Heart left ventricle (tissue), 13 donors: ENCODE results near the gene ATP6V1G2.

ENCODE experiments used
- POLR2A ChIP-seq, 2 donors: fragments of 450-650 bp; IDR thresholded peaks; one replicate each; pipeline ENCODE4 v1.6.1; 2017; ENCODE audit warnings: antibody characterized with exemption in 2 of 2, mild to moderate bottlenecking in 2 of 2, moderate library complexity in 2 of 2
- TF ChIP-seq, protein P1 (sequence below), 12 donors: fragments of 200-600 bp; sonication (generic) in 4 of 12; IDR thresholded peaks; one replicate each; pipeline versions ENCODE4 v1.5.0 to v1.8.0; 2018 to 2022; ENCODE audit warnings: antibody characterized with exemption in 12 of 12, mild to moderate bottlenecking in 5 of 12
- donor health status: ischemic (EF 13 %, LVEDD 7.1; RV severe dilation, severe dysfunction).
- donor health status: DM: no; HTN: yes; CAD: no.
- donor health status: DM: no; HTN: no; CAD: no.
- donor health status: ischemic (EF 25% LVEDD 6.9; RV normal size, moderate dysfunction).
- donor health status: ischemic (EF 25% LVEDD 5.7; RV mildly dilated, moderate dysfunction).
- donor health status: ischemic (EF 35%, LVEDD 5.7; RV mildly dilated, moderate dysfunction).
- donor health status: nonischemic (EF 11% LVEDD 7.7; RV severe dilation, severe dysfunction).
- donor health status: DM: yes; HTN: yes; CAD: no.
- donor health status: PGD.
- donor health status: ischemic (EF 29% LVEDD 5.4; RV normal size, mild dysfunction).
- donor health status: nonischemic (EF 23%, LVEDD 6.1; RV moderate dilation, normal function).

DNA sequence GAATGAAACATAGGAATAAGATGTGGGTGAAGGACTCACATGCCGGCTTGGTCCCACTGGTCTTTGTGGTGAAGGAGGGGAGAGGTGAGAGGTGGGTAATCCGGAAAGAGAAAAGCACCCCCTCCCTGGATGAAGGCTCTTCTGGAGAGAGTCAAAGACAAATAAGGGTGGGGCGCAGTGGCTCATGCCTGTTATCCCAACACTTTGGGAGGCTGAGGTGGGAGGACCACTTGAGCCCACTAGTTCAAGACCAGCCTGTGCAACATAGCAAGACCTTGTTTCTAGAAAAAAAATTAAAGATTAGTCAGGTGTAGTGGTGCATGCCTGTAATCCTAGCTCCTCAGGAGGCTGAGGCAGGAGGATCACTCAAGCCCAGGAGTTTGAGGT is 32.7 kb upstream of the ATP6V1G2 start:
- TF ChIP-seq POLR2A (IDR thresholded peaks at IDR 0.05): no peak
- TF ChIP-seq, protein P1, sequence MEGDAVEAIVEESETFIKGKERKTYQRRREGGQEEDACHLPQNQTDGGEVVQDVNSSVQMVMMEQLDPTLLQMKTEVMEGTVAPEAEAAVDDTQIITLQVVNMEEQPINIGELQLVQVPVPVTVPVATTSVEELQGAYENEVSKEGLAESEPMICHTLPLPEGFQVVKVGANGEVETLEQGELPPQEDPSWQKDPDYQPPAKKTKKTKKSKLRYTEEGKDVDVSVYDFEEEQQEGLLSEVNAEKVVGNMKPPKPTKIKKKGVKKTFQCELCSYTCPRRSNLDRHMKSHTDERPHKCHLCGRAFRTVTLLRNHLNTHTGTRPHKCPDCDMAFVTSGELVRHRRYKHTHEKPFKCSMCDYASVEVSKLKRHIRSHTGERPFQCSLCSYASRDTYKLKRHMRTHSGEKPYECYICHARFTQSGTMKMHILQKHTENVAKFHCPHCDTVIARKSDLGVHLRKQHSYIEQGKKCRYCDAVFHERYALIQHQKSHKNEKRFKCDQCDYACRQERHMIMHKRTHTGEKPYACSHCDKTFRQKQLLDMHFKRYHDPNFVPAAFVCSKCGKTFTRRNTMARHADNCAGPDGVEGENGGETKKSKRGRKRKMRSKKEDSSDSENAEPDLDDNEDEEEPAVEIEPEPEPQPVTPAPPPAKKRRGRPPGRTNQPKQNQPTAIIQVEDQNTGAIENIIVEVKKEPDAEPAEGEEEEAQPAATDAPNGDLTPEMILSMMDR (IDR thresholded peaks at IDR 0.05): no peak
